Activated CD8-positive, alpha-beta memory T cell treated with anti-CD3 and anti-CD28 coated beads, Interleukin-2, amount 10 ng/mL, durations not matched to agents 7 days and 5 days (primary cell): ENCODE results near the gene ORM2. TPM values are rescaled to one million over a fixed set of nuclear protein-coding genes. Genes with fewer than 3 reads are reported as not detected.
"Not testable (repeated sequence)": the region's sequence is repeated elsewhere in the genome, so short reads cannot be mapped to it uniquely, and the experiment has no call there.

Experiments
- ATAC-seq: fragments of 150-1000 bp; cut with Tn5 transposase; one replicate; pipeline ENCODE4 v1.10.0; 2021; ENCODE audit warnings: moderate library complexity
- CTCF ChIA-PET: fragments of 350-600 bp; sonication (Branson Sonifier 250); formaldehyde crosslinking; loops from one replicate; lab custom pipeline; 2021; ENCODE audit warnings: antibody characterized with exemption; lab: Charles Lee
- DNase-seq: peaks from one replicate; pipeline ENCODE4 v3.0.0-alpha.2; 2020
- H3K27ac Mint-ChIP-seq: one replicate; pipeline ENCODE4 v1.8.0; 2021; ENCODE audit warnings: mild to moderate bottlenecking, mixed read lengths
- H3K27me3 Mint-ChIP-seq: one replicate; pipeline ENCODE4 v1.8.0; 2021; ENCODE audit warnings: mixed read lengths
- H3K36me3 Mint-ChIP-seq: one replicate; pipeline ENCODE4 v1.8.0; 2021; ENCODE audit warnings: mild to moderate bottlenecking, mixed read lengths
- H3K4me1 Mint-ChIP-seq: one replicate; pipeline ENCODE4 v1.8.0; 2021; ENCODE audit warnings: mixed read lengths
- H3K4me3 Mint-ChIP-seq: one replicate; pipeline ENCODE4 v1.8.0; 2021; ENCODE audit warnings: mild to moderate bottlenecking, moderate library complexity, mixed read lengths
- H3K9me3 Mint-ChIP-seq: one replicate; pipeline ENCODE4 v1.8.0; 2022; ENCODE audit warnings: low read depth, mixed read lengths
- total RNA-seq, 2 experiments: library from RNA; stranded (reverse); gene quantifications; one replicate each; pipeline ENCODE4 v1.2.3, GENCODE V29; 2021

Gene ORM2
- total RNA-seq, 2 experiments from 2014 or later, result not detected

- H3K27ac Mint-ChIP-seq, CTCF ChIA-PET, H3K27me3 Mint-ChIP-seq, H3K9me3 Mint-ChIP-seq, DNase-seq, H3K4me3 Mint-ChIP-seq, H3K36me3 Mint-ChIP-seq, H3K4me1 Mint-ChIP-seq: not testable (repeated sequence)
- peak; percentile 15 for ATAC-seq
Observed at GRCh38 chr9:114322831-114323531, 6.7 kb upstream of the ORM2 start, which contains the start of gene ORM1. TSS of gene ORM1 (plus strand) at chr9:114323098. CDS start at chr9:114323134, 36 bp downstream.

GRCh38 chr9:114323849-114324248 lies 5.8 kb upstream of the ORM2 start:
- ATAC-seq, H3K36me3 Mint-ChIP-seq, H3K9me3 Mint-ChIP-seq, H3K4me3 Mint-ChIP-seq, H3K27me3 Mint-ChIP-seq, CTCF ChIA-PET, H3K4me1 Mint-ChIP-seq, H3K27ac Mint-ChIP-seq, DNase-seq: not testable (repeated sequence)

DNA sequence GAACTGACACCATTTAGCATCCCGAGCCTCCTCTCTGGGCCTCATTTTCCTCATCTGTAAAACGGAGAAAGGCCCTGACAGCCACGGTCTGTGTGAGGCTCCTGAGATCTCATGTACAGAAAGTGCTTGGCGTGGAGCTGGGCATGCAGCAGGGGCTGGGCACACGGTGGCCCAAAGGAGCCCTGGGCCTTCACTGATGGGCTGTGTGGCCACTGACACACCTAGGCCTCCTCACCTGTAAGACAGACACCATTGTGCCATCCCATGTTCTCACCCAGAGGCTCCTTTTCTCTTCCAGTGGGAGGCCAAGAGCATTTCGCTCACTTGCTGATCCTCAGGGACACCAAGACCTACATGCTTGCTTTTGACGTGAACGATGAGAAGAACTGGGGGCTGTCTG lies 5.2 kb upstream of the ORM2 start:
- H3K27me3 Mint-ChIP-seq, result peaks cover 4% of the 10 kb centered on the region
- H3K9me3 Mint-ChIP-seq, result no peaks in the 10 kb centered on the region
- H3K27ac Mint-ChIP-seq, result no peak overlapping the region
- CTCF ChIA-PET, result no interaction called here
- H3K4me1 Mint-ChIP-seq, result peaks cover 1% of the 10 kb centered on the region
- H3K36me3 Mint-ChIP-seq, result no peaks in the 10 kb centered on the region
- no peak for ATAC-seq
- H3K4me3 Mint-ChIP-seq, result no peak overlapping the region
- no peak for DNase-seq

DNA sequence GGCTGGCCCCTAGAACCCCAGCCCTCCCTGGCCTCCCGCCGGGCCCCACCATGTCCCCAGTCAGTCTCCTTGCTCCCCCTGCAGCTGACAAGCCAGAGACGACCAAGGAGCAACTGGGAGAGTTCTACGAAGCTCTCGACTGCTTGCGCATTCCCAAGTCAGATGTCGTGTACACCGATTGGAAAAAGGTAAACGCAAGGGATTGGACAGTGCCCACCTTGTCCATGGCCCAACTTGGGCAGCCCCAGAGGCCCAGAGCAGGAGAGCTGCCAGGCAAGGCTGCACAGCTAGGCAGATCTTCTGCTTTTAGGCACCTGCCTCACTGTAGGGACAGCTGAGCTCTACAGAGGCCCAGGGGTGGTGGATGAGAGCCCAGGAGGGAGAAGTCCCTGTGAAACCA lies 4.7 kb upstream of the ORM2 start:
- DNase-seq, CTCF ChIA-PET, H3K9me3 Mint-ChIP-seq, H3K36me3 Mint-ChIP-seq, H3K4me3 Mint-ChIP-seq, H3K27me3 Mint-ChIP-seq, H3K4me1 Mint-ChIP-seq, H3K27ac Mint-ChIP-seq, ATAC-seq: not testable (repeated sequence)

DNA sequence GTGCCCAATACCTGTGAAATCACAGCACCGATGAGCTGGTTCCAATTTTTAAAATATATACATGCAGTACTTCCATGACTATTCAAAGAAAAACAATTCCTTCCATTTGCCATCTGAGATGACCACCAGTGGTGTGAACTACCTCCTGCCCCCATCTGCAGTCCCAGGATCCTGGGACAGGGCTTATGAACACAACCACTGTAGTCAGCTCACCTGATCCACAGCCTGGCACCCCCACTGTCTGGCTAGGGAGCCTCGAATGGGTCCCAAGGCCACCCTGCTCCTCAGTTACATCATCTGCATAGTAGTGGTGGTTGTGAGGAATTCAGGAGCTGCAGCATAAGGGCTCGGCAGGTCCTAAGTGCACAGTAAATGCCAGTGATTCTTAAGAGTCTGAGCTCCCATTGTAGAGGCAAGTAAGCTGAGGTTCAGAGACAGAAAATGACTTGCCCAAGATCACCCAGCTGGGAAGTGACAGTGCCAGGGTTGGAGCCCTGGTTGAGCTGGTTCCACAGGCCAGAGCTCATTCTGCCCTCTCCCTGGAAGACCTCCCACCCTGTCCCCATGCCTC lies 3.9 kb upstream of the ORM2 start:
- H3K27ac Mint-ChIP-seq, H3K9me3 Mint-ChIP-seq, H3K36me3 Mint-ChIP-seq, DNase-seq, H3K27me3 Mint-ChIP-seq, H3K4me1 Mint-ChIP-seq, H3K4me3 Mint-ChIP-seq, ATAC-seq, CTCF ChIA-PET: not testable (repeated sequence)

- no peaks in the 10 kb centered on the region for H3K9me3 Mint-ChIP-seq
- DNase-seq (no peak), ATAC-seq (no peak)
- H3K4me1 Mint-ChIP-seq, result peaks cover 3% of the 10 kb centered on the region
- H3K4me3 Mint-ChIP-seq, result no peak overlapping the region
- H3K27me3 Mint-ChIP-seq, result no peaks in the 10 kb centered on the region
- CTCF ChIA-PET, result interaction anchor here (0.6 kb wide), 1 partner anchor 9 kb away, joined by 3 read pairs; no protein-coding TSS in a partner anchor
- H3K36me3 Mint-ChIP-seq, result no peaks in the 10 kb centered on the region
- H3K27ac Mint-ChIP-seq, result no peak overlapping the region
Observed at GRCh38 chr9:114327749-114328148, 1.9 kb upstream of the ORM2 start.

GRCh38 chr9:114328357-114328820 lies 1.3 kb upstream of the ORM2 start:
- H3K4me1 Mint-ChIP-seq, H3K27me3 Mint-ChIP-seq, ATAC-seq, H3K27ac Mint-ChIP-seq, H3K36me3 Mint-ChIP-seq, H3K9me3 Mint-ChIP-seq, DNase-seq, H3K4me3 Mint-ChIP-seq: not testable (repeated sequence)
- CTCF ChIA-PET, result interaction anchor here (0.6 kb wide), 1 partner anchor 10 kb away, joined by 3 read pairs; no protein-coding TSS in a partner anchor

GRCh38 chr9:114328937-114329624 lies 588 bp upstream of the ORM2 start:
- H3K36me3 Mint-ChIP-seq, CTCF ChIA-PET, H3K4me3 Mint-ChIP-seq, H3K9me3 Mint-ChIP-seq, H3K4me1 Mint-ChIP-seq, DNase-seq, H3K27ac Mint-ChIP-seq, H3K27me3 Mint-ChIP-seq, ATAC-seq: not testable (repeated sequence)

GRCh38 chr9:114330636-114331035 lies 967 bp downstream of the ORM2 start:
- CTCF ChIA-PET, result no interaction called here
- no peak for ATAC-seq
- H3K9me3 Mint-ChIP-seq, result no peaks in the 10 kb centered on the region
- H3K27me3 Mint-ChIP-seq, result no peaks in the 10 kb centered on the region
- H3K4me1 Mint-ChIP-seq, result peaks cover 5% of the 10 kb centered on the region
- no peak overlapping the region for H3K4me3 Mint-ChIP-seq
- no peak for DNase-seq
- H3K27ac Mint-ChIP-seq, result no peak overlapping the region
- peaks cover 12% of the 10 kb centered on the region for H3K36me3 Mint-ChIP-seq

DNA sequence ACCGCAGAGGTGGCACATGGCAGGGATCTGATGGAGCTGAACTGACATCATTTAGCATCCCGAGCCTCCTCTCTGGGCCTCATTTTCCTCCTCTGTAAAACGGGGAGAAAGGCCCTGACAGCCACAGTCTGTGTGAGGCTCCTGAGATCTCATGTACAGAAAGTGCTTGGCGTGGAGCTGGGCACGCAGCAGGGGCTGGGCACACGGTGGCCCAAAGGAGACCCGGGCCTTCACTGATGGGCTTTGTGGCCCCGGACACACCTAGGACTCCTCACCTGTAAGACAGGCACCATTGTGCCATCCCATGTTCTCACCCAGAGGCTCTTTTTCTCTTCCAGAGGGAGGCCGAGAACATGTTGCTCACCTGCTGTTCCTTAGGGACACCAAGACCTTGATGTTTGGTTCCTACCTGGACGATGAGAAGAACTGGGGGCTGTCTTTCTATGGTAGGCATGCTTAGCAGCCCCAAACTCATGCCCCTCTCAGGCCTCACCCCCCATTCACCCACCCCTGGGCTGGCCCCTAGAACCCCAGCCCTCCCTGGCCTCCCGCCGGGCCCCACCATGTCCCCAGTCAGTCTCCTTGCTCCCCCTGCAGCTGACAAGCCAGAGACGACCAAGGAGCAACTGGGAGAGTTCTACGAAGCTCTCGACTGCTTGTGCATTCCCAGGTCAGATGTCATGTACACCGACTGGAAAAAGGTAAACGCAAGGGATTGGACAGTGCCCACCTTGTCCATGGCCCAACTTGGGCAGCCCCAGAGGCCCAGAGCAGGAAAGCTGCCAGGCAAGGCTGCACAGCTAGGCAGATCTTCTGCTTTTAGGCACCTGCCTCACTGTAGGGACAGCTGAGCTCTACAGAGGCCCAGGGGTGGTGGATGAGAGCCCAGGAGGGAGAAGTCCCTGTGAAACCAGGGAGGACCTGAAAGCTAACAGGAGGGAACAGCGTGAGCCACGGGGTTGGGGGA lies 1.8 kb downstream of the ORM2 start:
- CTCF ChIA-PET, result not testable (repeated sequence)

GRCh38 chr9:114332474-114333040 lies 2.9 kb downstream of the ORM2 start:
- CTCF ChIA-PET, DNase-seq, H3K4me1 Mint-ChIP-seq, H3K9me3 Mint-ChIP-seq, H3K27me3 Mint-ChIP-seq, H3K4me3 Mint-ChIP-seq: not testable (repeated sequence)
- peak; percentile 9 for ATAC-seq
- Mint-ChIP-seq H3K36me3 (peaks cover 29% of the 10 kb centered on the region), H3K27ac (peak overlapping the region; percentile 67)

More for the DNA sequence above, 1.8 kb downstream of the ORM2 start:
- H3K27ac Mint-ChIP-seq, DNase-seq, H3K9me3 Mint-ChIP-seq, H3K27me3 Mint-ChIP-seq, H3K4me3 Mint-ChIP-seq, H3K4me1 Mint-ChIP-seq: not testable (repeated sequence)
- ATAC-seq, result peak; percentile 10
- peaks cover 21% of the 10 kb centered on the region for H3K36me3 Mint-ChIP-seq

DNA sequence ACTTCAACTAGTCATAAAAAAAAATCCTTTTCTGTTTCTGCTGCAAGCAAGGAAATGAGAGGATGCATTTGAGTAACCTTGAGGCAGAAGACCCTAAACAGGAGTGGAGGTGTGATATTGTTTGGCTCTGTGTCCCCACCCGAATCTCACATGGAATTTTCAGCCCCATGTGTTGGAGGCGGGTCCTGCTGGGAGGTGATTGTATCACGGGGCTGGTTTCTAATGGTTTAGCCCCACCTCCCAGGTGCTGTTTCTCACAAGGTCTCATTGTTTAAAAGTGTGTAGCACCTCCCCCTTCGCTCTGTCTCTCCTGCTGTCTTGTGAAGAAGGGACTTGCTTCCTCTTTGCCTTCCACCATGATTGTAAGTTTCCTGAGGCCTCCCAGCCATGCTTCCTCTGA lies 4.0 kb downstream of the ORM2 start:
- H3K9me3 Mint-ChIP-seq, H3K27me3 Mint-ChIP-seq, CTCF ChIA-PET, H3K4me3 Mint-ChIP-seq, H3K27ac Mint-ChIP-seq, ATAC-seq, H3K4me1 Mint-ChIP-seq, DNase-seq: not testable (repeated sequence)
- peaks cover 40% of the 10 kb centered on the region for H3K36me3 Mint-ChIP-seq

- H3K4me1 Mint-ChIP-seq, result peaks cover 5% of the 10 kb centered on the region
Observed at GRCh38 chr9:114334490-114334889, 4.8 kb downstream of the ORM2 start.

More at GRCh38 chr9:114334490-114334889, 4.8 kb downstream of the ORM2 start:
- H3K27ac Mint-ChIP-seq, result no peak overlapping the region
- no peak overlapping the region for H3K4me3 Mint-ChIP-seq
- H3K36me3 Mint-ChIP-seq, result peaks cover 48% of the 10 kb centered on the region
- DNase-seq (no peak), ATAC-seq (no peak)
- H3K27me3 Mint-ChIP-seq, result no peaks in the 10 kb centered on the region
- H3K9me3 Mint-ChIP-seq, result no peaks in the 10 kb centered on the region
- CTCF ChIA-PET, result no interaction called here
